GM18951 (cell line): Measurements from ENCODE around the gene PKHD1.

Source experiments
- POLR2A ChIP-seq: IDR thresholded peaks from 4 replicates; pipeline ENCODE4 v1.6.1; 2011; ENCODE audit warnings: mild to moderate bottlenecking; ENCODE audit not compliant: insufficient read length, insufficient read depth; ENCODE audit errors: extremely low read depth
- in situ Hi-C: fragments of 300-500 bp; cut with MboI; formaldehyde crosslinking; loops from one replicate; pipeline ENCODE4 v1.12.0; 2022; ENCODE audit warnings: low sequenced_read_pairs, mixed read lengths, inconsistent platforms; ENCODE audit not compliant: unreplicated experiment

Gene PKHD1

DNA sequence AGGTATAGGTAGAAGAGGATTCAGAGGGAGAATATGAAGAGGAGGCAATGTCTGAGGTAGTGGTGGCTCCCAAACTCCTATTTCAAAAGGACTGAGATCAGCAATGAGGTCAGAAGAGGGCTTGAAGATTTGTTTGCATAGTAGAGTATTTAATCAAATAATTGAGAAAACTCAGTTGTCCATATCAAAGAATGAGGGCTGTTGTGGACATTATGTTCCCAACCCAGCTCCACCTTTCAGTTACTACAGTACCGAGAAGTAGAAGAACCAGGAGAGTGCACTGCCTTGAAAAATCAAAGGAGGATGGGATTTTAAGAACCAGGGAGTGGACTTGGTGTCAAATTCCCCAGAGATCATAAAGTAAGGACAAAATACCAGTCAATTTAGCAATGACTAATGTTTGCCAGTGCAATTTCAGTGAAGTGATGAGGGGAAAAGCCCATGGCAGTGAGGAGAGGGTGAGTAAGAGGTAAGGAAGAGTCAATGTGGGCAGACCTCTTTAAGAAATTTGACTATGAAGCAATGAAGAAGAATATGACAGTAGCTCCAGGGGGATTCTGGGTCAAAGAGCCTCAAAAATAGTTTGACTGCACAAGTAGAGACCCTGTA, 382.4 kb downstream of the PKHD1 start:
- TF ChIP-seq POLR2A: no peak
- in situ Hi-C loops: no loop called here

DNA sequence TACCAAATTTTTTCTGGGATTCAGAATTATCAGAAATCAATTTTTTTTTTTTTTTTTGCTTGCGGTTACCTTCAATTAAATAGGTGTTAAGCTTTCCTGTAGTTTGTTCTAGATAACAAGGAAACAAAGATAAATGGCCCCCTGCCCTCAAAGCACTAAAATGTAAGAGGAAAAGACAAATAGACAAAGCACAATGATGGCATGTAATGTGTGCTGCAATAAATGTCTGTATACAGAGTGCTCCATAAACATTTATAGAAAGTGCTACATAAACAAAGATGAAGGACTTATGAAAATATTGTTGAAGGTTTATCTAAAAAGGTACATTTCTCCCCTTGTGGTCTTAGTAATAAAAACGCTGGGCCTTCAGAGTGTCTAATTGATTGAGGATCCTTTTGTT, 384.6 kb downstream of the PKHD1 start:
- in situ Hi-C loops: no loop called here

DNA sequence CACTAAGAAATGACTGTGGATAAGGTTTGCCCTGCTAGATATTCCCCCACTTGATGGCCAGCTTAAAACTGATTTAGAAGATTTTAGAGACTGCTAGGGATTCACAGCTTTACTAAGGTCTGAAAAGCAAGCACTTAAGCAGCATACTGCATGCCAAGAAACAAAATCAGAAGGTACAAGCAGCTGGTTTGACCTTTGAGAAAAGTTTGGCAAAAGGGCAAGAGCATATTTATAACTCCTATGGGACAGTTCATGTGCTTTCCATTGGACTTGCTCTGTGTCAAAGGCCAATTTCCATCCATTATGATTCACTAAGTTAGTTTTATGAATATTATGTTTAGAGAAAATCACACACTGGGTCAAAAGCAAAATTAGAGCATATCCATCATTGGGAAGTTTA, 402.8 kb downstream of the PKHD1 start:
- in situ Hi-C loops: no loop called here
- TF ChIP-seq POLR2A: no peak

More for the DNA sequence above, 384.6 kb downstream of the PKHD1 start:
- TF ChIP-seq POLR2A: no peak

DNA sequence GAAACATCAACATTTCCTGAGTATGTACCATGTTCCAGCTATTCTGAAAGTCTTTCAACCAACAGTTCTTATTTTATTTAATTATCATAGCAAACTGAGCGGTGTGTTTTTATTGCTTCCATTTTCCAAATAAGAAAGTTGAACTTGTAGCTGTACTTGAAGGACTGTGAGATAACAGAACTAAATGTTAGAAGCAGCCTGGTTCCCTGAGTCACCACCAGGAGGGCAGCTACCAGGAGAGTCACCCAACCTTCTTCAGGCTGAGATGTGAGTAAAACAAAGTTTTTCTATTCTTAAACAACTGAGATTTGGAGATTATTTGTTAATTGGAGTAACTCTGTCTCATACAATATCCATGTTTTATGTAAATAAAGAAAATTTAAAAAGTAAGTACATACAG, 403.4 kb downstream of the PKHD1 start:
- in situ Hi-C loops: no loop called here
- no peak for TF ChIP-seq POLR2A

DNA sequence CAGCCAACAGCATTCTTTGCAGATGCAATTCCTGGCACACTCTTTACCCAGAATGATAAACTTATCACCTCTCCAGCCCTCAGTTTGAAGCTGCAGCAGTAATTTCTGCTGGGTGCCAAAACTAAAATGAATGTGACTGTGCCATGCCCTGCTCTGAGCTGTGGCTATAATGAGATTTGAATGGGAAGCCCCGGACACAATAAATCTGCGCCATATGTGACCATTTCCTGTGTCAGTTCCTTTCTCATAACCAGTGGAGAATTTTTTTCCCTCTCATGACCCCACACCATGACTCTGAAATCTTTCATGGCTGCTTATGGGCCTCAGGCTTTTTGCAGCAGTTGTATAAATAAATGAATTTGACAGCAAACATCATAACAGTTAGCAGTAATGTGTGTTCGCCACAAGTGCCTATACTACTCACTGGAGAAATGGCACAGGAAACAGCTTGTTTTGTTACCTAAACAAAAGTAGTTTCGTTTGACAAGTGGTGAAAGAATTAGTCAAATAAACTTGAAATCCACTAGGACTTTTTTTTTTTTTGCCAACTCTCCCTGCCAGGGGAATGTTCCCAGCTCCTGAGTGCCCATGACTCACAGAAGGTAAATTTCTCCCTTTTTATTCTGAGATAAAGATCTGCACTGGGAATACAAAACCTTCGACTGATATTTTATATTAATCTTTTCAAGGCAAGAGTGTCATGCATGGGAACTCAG, 408.4 kb downstream of the PKHD1 start:
- TF ChIP-seq POLR2A: no peak
- in situ Hi-C loops: no loop called here

DNA sequence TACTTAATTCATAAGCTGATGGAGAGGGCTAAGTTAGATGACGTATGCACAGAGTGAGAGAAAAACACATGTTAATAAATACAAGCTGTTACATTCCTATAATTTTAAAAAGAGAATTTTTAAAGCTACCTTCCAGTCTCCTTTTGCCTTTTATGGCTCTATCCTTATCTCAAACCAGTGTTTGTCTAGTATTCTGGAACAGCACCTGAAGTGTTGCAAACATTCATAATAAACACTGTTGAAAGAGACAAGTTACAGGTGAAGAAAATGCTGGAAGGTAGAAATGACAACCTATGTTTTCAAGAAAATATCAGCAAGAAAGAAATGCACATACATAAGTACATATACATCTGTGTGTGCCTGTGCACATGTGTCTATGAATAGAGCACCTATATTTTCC, 409.1 kb downstream of the PKHD1 start:
- in situ Hi-C loops: no loop called here
- no peak for TF ChIP-seq POLR2A

DNA sequence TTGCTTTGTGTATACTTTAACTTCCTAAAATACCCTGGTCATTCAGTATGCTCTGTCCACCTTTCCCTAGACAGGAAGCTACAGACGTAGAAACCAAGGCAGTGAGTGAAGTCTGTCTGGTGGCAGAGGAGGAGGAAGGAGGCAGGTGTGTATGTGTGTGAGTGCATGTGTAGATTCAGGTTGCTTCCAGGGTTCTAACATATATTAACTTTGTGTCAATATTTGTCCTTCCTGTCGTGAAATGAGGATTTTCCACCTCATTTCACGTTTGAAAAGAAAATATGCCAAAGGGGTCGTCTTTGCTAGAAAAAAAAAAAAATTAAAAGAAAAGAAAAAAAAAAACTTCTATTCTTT, 411.5 kb downstream of the PKHD1 start:
- no peak for TF ChIP-seq POLR2A
- in situ Hi-C loops: no loop called here

DNA sequence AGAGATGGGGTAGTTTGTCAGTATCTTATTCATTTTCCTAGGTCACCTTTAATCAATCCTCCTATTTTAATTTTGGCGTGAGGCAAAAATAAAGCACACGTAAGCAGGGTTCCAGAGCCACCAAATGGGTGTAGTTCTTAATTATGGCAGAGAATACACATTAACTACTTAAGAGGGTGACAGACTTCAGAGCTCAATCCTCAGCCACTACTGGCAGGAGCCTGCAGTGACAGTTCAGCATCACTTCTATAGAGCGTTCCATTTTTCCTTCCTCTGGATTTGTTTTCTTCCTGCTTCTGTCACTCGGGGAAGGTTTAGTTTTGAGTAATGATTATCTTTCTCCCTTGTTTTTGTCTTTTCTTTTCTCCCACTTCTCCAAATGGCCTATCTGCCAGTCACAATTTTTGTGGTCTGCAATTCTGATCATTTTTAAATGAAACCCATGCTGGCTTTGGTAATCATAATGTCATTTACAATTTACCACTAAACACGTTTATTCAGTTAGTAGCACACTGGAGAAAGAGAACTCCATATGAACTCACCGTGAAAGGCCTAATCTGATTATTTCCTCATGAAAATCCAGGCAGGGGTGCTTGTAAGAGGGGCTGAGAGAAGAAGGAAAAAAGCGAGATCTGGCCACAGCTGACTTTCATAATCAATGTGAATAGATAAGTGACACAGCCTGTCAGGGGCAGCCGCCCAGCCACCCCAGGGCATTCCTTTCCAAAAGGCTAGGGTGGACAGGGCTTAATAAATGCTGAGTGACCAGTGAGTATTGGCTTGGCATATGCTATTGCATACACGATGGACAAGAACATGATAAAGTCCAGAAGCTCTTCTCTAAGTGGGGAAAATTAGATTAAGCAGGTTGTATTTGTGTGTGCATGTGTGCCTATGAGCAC, 412.1 kb downstream of the PKHD1 start:
- no peak for TF ChIP-seq POLR2A
- in situ Hi-C loops: no loop called here

DNA sequence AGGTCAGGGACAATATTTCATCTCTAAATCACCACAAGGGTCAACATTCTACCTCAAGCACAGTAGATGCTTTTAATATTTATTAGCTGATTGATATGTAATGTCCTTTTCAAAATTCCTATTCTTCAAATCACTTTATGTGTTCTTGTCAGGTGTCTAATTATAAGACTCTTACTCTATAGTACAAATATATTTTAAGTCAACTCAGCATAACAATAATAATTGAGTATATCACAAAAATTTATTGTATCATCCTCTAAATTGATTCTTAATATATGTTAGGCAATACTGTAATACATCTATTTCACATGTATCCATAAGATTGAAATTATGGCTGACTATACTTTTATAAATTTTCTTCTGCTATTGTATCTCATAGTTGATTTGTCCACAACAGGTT, 423.9 kb downstream of the PKHD1 start:
- in situ Hi-C loops: no loop called here
- TF ChIP-seq POLR2A: no peak

DNA sequence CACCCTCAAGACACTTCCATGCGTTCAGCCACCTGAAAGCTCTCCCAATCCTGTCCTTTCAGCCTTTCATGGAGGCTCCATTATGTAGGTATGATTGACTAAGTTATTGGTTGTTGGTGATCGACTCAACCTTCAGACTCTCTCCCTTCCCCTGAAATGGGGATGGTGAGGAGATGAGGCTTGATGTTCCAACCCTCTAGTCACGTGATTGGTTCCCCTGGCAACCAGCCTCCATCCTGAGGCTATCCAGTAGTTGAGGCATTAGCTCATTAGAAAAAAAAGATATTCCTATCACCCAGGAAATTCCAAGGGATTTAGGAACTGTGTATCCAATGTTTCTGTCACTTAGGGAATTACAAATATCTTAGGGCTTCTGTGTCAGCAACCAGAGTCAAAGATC, 426.6 kb downstream of the PKHD1 start:
- no peak for TF ChIP-seq POLR2A

DNA sequence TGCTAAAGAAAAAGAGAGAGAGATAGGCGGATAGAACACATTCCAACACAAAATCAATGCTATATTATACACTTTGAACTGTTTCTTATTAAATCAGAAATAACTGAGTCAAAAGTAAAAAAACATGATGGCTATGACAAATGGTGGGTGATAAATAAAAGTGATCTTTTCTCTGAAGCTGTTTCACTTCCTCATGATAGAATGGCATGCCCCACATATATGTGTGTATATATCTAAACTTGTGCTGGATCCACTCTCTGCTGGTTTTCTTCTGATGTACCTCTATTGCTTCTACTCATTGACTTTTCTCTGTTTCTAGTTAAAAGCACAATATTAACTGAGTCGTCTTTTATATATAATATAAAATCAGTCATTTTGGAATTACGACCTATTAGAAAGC, 429.9 kb downstream of the PKHD1 start:
- no peak for TF ChIP-seq POLR2A
- in situ Hi-C loops: no loop called here

More for the DNA sequence above, 426.6 kb downstream of the PKHD1 start:
- in situ Hi-C loops: no loop called here

DNA sequence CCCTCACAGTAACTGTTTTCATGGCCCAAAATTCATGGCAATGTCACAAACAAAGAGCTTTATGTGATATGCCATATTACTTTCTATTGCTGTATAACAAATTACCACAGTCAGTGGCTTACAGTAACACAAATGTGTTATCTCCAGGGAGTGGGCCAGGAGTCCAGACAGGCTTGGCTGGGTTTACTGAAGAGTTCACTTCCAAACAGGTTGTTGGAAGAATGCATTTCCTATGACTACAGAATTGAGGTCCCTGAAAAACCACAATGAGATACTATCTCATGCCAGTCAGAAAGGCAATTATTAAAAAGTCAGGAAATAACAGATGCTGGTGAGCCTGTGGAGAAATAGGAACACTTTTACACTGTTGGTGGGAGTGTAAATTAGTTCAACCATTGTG, 431.9 kb downstream of the PKHD1 start:
- in situ Hi-C loops: no loop called here

DNA sequence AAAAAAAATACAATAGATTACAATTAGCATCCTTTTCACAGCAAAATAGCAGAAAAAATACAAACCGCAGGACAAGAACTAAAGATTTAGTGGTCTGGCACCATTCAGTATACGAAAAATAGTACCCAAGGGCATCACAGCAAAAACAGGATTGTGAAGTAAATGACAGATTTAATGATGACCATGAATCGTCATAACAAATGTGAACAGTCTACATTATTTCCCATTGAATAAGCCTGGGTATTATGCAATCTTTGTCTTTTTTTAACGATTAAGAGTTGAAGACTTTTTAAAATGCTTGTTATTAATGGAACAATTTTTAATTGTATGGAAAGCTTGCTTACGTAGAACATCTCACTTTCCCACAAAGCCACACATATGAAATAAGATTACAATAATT, 432.8 kb downstream of the PKHD1 start:
- in situ Hi-C loops: no loop called here
- no peak for TF ChIP-seq POLR2A

More for the DNA sequence above, 431.9 kb downstream of the PKHD1 start:
- no peak for TF ChIP-seq POLR2A

DNA sequence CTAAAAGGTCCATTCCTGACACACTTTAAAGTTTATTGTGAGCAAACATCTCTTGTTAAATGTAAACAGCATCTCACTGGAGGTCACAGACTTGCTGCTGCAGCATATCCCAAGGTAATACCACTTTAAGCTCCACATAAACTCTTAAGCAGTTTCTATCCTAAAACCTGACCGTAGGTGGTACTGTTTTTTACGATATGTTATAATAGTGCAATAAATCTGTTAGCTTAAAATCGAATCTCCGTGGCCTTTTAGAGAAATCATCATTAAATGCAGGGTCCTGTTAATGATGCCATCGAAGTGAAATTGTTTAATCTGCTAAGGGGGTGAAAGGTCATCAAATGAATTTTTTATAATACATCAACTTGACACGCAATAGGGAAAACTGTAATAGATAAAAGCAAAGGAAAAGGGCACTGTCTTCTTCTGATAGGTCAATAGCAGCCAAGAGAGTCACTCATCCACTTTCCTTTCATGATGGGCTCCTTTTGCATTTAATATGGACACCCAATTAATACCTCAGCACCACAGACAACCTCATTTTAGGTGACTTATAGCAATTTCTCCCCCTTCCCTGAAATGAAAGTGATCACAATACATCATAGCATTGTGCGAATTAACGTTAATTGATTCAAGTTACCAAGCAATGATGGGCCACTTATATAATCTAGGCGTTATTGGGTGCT, 436.1 kb downstream of the PKHD1 start:
- in situ Hi-C loops: no loop called here
- TF ChIP-seq POLR2A: no peak

DNA sequence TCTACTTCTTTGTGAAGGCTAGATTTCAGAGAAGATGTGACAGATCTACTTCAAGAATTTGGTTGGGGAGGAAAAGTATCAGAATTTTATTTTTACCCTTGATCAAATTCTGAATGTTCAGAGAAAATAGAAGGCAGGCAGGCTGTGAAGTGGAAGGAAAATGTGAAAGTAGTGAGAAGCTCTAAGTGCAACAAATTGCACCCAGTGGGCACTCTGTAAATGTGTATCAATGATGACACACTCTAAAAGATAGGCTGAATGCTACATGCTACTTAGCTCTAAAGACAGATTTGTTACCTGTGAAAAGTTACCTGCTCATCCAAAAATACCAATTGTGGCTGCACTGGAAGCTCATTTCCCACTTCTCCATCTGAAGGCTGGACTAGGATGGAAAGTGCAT, 438.6 kb downstream of the PKHD1 start:
- no peak for TF ChIP-seq POLR2A
- in situ Hi-C loops: no loop called here
